ENCODE results near the gene DDX31. TPM values are rescaled to one million over a fixed set of nuclear protein-coding genes. Genes with fewer than 3 reads are reported as not detected.
A peak's percentile ranks its signal among the peaks of the same experiment; 100 is the strongest.
"Not testable (repeated sequence)": the region's sequence is repeated elsewhere in the genome, so short reads cannot be mapped to it uniquely, and the experiment has no call there.

The DDX31 gene
- total RNA-seq, 1 donor from 2014 or later = 6.4 TPM

DNA sequence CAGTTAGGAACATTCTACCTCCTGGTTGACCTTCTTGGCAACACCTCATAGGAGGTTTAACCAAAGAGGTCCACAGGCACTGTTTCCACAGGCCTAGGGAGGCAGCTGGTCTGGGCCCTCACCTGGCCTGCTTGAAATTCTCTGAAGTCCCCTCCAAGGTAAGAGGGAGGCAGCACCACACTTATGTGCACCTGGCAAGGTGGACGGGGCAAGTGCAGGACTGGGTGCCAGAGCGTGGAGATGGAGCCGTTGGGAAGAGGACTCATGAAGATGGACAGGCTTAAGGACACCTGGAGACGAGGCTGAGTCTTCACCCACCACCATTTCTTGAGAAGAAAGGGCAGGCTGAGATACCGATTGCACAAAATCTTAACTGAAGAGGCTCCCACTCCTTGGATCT, 94.0 kb downstream of the DDX31 start:
- ATAC-seq = no peak

DNA sequence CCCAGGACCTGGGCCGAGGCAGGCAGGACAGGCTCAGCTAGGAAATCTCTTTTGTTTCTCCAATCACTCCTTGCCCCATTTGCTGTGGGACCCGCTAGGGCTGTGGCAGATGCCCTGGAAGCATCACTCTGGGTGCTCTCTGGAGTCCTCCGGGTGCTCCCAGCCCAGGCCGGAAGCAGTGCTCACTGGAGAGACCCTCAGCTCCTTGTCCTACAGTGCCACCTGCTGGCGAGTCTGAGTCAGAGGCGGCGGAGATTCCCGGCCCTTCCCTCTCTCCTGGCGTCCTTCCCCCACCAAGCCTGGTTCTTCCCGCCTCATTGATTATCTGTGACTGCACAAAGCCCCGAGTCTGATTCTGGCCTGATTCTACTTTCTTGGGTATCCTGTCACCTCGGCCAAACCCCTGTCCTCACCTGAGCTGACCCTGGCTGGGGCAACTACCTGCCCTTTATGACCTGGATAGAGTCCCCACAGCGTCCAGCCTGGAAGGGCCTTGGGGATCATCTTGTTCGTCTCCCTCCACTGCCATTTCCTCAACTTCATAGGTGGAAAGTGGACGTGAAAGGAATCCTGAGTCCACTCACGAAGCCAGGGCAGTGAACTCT, 94.7 kb downstream of the DDX31 start:
- peak; percentile 87 for ATAC-seq

DNA sequence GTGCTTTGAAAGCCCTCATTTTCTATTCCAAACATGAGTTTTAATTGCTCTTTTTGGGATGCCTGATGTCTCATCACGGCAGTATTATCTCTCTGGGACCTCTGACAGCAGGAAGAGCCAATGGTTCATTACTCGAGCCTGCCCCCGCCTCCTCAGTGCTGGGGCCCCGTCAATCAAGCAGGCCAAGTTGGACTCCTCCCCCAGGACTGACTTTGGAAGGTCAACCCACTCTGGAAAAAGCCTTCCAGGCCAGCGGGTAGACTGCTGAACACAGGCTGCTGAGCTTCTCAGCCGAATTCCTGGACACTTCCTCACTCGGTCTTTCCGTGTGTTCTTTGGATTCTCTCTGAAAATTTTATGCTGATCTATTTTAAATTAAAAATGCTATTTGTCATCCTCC, 96.9 kb downstream of the DDX31 start:
- no peak for ATAC-seq

DNA sequence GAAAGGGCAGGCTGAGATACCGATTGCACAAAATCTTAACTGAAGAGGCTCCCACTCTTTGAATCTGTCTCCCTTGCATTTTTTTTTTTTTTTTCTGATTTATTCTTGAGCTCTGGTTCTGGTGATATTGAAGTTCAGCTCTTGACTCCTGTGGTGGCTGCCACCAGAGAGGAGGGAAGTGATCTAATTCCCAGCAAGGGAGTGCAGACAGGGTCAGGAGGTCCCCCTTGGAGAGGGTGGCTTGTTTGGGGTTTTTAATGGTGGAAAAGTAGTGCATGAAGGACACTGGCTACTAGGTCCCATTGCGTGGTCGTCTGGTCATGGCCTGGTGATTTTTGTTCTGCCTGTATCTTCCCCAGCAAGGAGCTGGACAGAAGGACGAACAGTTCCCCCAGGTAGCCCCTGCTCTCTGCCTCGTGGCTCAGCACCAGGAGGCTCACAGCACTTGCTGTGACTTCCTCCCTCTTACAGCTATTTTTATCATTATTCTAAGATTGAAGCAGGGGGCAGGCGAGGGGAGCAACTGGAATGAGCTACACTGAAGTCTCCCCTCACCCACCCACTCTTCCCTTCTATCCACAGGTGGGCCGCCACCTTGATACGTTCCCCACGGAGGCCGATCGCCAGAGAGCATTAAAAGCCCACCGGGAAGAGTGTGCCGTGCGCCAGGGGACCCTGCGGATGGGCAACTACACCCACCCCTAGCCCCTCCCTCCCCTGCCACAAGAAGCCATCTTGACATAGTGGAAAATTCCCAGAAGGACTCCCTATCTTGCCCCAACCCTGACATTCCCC, 97.8 kb downstream of the DDX31 start:
- ATAC-seq = no peak

DNA sequence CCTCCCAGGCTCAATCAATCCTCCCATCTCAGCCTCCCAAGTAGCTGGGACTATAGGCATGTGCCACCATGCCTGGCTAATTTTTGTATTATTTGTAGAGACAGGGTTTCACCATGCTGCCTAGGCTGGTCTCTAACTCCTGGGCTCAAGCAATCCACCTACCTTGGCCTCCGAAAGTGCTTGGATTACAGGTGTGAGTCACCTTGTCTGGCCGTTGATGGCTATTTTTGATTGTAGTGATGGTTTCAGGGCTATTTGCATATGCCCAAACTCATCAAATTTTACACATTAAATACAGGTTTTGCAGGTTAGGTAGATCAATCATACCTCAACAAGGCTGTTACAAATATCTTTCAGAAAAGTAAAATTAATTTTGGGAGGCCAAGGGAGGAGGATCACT, 101.0 kb downstream of the DDX31 start:
- not testable (repeated sequence) for ATAC-seq

DNA sequence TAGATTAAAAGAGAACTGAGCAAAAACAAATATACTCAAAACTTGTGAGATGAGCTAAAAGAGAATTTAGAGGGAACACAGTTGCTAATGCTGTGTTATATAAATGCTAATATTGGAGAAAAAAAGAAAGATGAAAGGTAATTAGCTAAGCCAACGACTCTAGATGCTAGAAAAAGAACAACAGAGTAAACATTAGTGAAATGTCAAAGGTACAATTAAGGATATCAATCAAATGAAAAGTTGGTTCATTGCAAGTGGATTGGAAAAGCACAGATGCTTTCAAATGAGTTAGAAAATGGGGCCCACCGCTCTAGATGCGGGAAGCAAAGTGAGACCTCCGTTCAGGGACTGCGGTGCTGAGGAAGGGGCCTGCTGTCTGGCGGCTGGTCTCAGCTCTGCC, 105.3 kb downstream of the DDX31 start:
- no peak for ATAC-seq

DNA sequence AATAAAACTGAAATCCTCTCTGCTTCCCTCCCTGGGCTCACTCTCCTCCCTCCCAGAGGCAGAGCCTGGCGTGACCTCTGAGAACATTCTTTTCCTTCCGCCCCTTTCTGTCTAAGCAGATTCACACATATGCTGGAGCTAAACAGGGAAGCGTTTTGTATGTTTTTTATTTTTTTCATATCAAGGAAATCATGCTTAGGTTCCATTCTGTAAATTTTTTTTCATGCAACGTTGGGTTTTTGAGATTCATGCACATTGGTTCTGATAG, 107.5 kb downstream of the DDX31 start:
- no peak for ATAC-seq

DNA sequence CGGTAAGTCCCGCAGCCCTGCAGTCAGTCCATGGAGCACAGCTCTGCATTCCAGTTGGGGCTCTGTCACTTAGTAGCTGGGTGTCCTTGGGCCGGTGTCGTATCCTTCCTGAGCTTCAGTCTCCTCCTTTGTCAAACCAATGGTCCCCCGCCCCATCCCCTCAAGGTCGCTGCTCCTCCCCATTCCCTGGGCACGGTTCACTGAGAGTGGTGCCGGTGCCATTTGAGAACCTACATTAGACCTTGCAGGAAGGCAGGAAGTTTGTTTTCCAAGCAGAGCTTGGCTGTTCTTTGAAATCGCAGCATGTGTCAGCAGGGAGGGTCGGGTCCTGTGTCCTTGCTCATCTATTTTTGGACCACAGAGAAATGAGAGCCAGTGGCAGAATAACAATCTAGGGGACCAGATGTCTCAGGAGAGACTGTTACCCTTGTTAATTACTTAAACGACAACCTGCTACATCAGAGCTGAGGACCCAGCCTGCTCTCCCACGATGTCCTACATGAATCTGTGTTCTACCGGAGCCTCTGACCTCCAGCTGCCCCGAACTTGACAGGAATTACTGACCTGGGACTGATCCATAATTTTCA, 109.1 kb downstream of the DDX31 start:
- ATAC-seq = no peak

DNA sequence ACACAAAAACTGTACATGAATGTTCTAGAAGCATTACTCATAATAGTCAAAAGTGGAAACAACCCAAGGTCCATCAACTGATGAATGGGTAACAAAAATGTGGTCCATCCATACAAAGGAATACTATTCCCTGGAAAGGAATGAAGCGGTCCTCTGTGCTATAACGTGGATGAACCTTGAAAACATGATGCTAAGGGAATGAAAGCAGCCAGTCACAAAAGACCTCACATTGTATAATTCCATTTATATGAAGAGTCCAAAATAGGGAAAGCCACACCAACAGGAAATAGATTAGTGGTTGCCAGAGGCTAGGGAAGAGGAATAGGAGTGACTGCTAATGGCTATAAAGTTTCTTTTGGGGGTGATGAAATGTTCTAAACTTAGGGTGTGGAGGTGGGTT, 110.1 kb downstream of the DDX31 start:
- no peak for ATAC-seq

DNA sequence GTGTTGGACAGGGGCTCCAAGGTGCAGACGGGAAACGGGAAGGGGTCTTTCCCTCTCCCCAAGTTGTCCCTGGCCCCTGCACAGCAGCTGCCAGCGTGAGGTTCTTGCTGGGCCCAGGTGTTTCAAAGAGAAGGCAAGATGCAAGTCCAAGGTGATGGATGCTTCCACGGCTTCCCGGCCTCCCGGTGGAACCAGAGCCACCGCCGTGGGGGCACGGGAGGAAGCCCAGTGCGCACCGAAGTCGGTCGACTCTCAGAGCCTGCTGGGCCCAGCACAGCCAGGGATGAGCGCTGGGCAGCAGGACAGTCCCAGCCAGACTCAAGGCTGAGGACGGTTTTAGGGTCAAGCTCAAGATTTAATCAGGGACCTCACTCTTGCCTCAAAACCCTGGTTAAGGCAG, 112.6 kb downstream of the DDX31 start:
- no peak for ATAC-seq

DNA sequence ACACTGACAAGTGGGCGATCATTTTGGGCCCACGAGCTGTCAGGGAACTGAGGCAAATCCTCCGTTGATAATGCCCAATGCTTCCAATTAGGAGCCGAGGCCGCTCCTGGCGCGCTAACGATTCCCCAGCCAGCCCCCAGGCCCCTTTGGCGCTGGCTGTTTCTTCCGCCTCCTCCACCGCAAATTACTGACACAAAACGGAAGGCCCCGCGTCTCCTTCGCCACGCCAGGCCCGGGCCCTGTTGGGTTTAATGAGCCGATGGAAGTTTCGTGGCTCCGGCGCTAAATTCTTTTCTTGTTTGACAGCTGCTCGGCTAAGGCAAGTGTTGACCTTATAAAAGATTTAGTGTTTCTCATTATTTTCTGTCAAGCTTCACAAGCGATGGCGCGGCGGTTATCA, 113.1 kb downstream of the DDX31 start:
- no peak for ATAC-seq

DNA sequence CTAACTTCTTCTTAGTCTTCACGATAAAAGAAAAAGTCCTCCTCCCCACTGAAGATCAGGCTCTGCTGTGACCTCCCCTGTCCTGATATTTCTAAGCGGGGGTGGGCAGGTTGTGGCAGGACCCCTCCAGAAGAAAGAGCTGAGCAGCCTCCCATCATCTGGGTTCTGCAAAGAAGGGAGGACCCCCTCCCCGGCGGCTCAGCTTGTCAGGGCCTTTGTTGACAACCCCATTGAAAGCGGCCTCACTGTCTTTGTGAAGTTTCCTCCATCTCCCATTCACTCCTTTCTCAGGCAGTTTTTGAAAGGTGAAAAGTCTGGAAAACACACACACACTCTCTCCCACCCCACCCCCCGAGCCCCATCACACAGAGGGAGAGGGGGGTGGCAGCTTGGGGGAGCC, 113.5 kb downstream of the DDX31 start:
- no peak for ATAC-seq

DNA sequence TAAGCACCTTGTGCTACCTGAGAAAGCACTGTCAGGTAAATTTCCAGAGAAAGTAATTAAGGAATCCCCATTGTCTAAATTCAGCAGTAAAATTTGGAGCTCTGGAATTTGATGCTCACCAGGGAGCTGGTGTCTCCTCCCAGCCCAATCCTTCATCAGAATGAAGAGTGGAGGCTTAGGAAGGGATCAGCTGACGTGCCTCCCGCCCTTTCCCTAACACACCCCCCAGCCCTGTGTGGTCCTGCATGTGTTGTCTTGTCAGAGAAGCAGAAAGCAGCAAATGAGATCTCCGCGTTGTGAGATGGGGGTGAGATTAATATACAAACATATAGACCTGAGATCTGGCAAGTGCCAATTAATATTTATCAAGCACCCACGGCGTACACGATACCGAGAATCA, 114.3 kb downstream of the DDX31 start:
- ATAC-seq = no peak

DNA sequence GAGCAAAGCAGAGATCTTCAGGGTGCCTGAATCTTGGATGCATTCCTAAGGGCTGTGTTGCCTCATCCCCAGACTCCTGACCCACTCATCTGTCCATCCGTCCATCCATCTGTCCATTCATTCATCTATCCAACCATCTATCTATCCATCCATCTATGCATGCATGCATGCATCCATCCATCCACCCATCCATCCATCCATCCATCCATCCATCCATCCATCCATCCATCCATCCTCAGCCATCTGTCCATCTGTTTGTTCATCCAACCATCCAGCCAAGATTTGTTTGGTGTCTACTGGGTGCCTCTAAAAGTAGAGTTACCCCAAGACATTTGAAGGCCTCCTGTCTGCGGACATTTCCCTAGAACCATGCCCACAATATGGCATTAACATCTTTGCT, 115.0 kb downstream of the DDX31 start:
- no peak for ATAC-seq

DNA sequence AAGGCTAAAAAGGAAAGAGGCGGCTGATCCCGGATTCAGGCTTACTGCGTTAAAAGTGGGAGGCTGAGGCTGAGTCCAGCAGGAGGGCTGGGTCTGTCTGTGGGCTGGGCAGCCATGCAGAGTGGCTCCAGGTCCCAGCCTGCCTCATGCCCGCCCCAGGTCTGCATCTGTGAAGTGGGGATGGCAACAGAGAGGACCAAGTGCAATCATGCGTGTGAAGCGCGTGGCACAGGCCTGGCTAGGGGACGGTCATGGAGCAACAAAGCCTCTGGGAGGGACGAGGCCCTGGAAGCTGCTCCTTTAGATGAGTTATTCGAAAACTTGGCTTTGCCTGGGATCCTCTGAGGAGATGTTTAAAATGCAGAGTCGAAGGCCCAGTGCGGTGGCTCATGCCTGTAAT, 117.7 kb downstream of the DDX31 start:
- ATAC-seq = no peak

DNA sequence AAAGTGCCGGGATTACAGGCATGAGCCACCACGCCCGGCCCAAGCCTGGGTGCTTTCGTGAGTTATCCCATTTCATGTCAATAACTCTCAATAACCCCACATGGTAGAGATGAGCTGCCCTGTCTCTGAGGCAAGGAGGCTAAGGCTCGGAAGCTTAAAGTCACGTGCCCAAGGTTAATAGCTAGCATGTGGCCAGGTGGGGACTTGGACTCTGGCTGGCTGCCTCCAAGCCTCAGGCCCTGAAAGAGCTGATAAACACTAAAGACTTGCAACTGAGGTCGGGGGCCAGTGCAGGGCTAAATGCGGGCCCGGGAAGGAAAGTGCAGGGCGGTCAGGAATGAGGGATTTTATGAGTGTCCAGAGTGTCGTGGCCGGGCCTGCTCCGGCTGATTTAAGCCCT, 118.2 kb downstream of the DDX31 start:
- no peak for ATAC-seq

DNA sequence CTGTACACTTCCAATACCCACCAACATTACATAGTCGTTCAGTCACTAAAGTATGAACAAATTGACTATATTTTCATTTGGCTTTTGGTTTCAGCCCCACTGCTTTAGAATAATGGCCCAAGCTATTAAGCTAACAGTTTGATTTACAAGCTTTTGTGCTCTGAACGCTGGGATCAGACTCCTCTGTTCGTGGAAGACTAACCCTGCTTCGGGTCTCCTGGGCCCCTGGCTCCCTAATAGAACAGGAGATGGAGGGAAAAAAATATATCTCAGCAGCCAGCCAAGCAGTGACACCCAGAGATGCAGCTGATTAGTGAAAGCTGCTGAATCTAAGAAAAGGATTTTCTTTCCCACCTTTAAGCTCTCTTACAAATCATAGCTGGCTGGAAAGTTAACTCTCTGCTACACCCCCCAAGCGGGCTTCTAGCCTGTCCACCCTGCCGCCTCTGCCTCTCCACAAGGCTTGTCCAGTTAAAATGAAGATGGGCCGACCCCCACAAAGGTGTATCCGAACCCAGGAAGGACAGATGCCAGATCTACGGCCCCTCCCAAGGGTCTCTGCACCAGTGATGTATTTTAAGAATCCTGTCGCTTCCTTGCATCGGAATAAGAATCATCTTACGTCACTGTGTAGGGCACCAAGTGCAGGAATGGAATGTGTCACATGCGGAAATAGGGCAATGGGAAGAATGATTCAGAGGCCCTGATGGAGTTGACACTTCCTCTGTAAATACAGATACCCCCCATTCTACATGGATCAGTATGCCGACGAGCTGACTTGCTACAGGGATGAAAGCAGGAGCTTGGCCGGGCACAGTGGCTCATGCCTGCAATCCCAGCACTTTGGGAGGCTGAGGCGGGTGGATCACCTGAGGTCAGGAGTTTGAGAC, 120.8 kb downstream of the DDX31 start:
- ATAC-seq = no peak

DNA sequence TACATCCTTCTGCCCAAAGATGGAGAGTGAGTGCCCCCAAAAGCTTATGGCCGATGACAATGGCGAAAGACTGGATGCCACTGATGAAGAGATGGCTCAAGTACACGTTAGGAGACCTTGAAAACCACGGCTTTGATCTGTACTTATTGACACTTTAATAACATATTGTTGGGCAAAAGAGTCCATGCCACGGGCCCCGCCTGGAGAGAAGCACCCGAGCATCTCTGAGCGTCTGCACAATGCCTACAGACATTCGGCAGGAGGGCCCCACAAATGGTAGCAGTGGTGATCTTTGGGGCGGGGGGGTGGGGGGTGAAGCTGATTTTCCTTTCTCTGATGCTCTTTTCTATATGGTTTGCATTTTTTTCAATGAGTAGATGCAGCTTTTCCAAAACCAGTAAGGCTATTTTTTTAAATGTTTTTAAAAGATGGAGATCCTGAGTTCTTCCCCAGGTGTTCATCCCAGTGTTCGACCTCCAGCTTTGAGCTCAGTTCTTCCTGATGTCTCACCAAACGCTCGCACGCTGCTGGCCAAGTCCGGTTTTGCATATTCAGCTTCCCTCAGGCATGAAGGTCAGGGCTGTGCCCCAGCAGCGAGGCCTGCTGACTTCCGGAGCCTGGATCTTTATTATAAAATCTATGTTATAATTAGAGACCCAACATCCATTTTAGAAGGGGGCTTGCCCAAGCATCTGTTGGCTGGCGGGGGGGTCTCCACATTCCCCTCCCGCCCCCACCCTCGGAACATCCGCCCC, 121.6 kb downstream of the DDX31 start:
- no peak for ATAC-seq

DNA sequence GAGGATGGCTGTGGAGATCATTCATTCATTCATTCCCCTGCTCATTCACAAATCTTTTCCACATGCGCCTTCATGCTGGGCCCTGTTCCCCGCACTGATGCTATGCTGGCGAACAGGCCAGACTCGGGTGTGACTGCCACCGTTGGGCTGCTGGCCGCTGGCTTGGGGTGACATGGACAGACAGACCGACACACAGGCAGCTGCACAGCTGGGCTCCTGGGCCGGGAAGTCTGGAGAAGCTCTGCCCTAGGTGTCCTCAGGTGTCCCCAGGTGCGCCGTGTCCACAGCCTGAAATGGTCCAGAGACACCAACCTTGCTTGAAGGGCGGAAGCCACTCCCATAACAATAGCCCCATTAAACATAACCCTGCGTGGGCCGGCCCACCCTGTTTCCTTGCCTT, 122.3 kb downstream of the DDX31 start:
- ATAC-seq = no peak

DNA sequence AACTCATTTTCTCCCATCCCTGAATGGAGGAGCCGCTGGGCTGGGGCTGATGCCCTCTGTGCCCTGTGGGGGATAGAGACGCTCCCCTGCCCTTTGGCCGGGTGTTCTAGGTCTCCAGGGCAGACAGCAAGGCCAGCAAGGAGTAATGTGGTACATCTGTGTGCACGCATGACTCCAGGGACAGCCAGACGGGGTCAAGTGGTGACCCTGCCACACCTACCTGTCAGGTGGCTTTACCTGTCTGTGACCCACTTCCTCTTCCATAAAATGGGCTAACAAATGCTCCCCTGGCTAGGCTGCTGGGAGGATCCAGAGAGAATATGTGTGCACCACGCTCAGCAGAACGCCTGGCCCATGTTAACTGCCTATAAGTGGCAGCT, 122.7 kb downstream of the DDX31 start:
- no peak for ATAC-seq

DNA sequence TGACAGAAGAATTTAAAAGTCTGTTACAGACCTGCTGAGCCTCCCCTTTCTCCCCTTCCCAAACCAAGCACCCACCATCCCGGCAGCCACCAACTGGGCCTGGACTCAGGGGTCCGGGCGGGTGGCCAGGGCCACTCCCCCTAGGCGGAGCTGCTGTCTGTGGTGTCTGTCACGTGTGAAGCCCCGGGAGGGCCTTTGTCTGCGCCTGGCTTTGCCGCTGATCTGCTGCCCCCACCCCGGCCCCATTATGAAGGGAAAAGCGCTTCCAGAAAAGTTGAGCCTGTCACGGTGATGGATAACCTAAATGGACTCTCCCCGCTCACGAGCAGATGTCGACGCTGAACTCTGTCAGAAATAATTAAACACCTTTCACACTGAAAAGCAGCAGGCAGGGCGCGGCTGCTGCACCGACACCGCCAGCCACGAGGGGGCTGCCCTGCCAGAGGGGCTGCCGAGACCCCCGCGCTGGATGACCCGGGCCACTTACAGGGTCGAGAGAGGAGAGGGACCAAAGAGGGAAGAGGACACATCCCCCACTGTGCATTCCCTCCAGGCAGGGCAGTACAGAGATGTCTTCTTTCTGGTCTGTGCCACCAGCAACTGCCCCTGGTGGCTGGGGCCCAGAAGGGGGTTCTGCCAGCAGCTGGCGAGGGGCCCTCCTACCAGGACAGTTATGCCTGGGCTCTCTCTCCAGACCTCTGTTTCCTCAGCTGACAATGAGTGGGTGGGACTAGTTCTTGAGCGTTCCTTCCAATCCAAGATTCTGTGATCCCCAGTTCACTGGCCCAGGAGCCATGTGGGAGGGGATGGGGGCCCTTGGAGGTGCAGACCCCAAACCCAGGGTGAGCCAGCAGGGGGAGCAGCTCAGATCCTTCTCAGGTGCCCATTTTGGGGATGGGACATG, 123.4 kb downstream of the DDX31 start:
- ATAC-seq = peak; percentile 15

DNA sequence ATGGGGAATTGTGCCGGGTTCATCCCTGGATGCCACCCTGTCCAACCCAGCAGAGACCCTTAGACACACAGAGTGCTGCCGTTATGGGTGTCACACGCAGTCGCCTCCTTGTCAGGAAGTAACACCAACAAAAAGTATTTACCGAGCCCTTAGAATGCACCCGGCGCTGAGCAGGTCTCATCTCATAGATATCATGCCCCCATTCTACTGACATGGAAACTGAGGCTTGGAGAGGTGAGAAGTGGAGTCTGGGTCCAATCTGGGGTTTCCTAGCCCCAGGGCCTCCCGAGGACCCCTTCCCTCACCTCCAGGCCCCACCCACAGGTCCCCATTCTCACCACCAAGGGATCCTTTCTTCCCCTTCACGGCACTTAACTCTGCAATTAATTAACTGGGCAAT, 124.2 kb downstream of the DDX31 start:
- ATAC-seq = no peak

Measured in esophagus mucosa (tissue), 1 donor.